ENCODE data around the gene EPB42.
"Not testable (repeated sequence)": the region's sequence is repeated elsewhere in the genome, so short reads cannot be mapped to it uniquely, and the experiment has no call there.

Gene EPB42

DNA sequence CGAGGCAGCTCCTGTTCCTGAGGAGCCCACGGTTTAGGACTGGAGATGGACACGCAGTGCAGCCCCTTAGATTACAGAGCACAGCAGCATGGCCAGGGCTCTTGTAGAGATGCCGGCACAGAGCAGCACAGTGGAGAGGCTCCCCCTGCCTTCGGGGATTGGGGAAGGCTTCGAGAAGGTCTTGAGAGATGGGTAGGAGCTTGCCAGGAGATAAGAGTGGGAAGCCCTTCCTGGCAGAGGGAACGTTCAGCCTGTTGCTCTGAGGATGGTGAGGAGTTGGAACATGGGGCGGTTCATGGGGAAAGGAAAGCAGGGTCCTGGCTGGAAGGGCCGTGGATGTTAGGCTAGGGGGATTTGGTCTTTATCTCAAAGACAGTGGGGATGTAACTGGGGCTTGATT is 10.0 kb downstream of the EPB42 start:
- no peak for DNase-seq

DNA sequence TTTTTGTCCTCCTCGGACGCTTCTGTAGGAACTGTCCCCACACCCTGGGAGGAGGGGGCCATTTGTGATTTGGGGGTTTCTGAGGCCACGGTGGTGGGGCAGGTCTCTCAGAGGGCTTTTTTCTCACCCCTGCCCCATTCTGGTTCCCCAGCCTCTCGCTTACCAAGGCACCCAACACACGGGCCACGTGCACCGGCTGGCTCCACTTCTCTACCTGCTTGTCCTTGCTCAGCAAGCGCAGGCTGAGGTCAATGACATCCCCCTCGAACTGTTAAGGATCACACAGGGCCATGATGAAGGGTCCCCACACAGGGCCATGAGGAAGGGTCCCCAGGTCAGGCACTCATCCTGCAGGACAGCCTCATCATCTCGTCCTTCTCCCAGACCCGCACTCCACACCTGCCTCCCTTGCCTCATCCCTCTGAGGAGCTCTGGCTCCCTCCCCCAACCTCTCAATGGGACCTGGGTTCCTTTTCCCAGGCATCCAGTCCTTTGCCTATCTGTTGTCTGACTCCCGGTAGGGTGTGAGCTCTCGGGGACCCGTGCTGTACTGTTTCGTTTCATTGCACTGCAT is 10.6 kb downstream of the EPB42 start:
- DNase-seq = no peak

DNA sequence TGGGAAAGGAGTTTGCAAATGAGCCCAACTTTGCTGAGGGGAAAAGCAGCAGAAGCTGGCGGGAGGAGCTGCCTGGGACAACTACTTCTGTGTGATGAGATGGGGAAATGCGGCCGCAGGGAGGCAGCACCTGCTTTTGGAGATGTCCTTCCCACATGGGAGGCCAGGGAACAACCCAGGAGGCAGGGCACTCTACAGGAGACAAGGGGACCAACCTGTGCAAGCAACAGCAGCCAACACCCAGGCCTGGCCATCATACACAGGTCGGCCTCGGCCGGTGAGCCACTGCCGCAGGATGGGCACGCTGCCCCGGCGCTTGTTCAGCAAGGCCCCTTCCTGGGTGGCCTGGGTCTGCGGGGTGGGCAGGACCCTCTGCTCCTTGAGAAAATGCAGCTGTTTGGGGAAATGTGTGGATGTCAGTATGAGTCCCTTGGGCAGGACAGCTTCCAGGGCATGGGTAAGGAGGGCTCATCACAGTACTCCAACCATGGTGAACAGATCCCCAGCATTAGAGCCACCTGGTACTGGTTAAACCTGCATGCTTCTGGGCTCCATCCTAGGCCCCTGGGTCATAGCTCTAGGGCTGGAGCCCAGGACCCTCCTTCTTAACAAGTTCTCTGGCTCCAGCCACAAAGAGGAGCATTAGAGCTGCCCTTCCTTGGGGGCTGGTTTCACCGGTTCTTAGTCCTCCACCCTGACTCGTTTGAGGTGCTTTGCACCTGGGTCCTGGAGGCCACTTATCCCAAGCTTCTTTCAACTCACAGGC is 11.6 kb downstream of the EPB42 start:
- no peak for DNase-seq

DNA sequence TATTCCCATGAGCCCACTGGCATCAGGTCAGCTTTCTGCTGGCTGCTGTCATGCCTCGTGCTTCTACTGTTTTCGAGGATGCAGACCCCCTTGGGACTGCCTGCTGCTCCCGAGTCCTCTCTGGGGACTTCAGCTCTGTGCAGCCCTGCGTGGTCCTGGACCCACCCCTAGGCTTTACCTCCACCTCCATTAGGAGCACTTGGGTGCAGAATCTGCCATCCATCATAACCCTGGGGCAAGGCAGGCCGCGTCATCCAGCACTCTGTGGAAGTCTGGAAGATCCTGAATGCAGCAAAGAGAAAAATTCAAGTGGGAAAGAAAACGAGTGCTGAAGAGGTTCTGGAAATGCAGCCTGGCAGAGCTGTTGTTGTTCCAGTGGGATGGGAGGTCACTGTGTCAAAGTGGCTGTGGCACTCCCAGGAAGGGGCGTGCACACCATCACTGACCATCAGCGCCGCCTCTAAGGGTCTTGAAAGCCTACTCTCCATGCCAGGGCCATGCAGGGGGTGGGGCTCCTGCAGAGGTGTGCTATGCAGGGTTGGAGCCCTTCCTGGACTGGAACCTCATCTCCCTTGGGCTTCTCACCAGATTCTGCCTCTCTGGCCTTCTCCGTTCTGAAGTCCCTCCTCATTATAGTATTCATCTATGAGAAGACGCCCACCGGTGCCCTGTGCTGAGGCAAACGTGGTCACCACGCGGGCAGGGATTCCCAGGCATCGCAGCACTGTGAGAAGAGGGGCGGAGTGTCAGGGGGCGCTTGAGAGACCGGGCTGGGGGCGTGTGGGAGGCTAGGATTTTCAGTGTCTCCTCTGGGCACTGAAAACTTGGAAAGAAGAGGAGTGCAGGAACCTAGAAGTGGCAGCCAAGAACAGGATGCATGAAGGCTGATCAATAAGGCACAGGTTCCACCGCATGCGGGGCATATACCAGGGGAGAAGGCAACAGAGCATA is 12.5 kb downstream of the EPB42 start:
- DNase-seq = no peak

DNA sequence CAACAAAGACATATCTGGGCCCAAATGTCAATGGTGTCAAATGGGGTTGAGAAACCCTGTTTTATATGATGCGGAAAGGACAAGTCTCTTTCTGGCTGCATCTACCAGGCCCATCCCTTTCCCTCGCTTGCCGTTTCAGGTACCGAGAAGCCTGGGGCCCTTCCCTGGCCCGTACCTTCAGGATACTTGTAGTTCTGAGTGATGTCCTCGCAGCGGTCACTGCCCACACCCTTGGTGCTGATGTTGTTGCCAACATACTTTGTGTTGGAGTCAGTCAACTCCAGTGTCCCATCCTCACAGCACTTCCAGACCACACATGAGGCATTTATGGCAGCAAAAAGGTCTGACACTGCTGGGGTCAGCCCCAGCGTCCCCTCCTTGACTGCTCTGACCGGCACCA is 13.8 kb downstream of the EPB42 start:
- DNase-seq = no peak

DNA sequence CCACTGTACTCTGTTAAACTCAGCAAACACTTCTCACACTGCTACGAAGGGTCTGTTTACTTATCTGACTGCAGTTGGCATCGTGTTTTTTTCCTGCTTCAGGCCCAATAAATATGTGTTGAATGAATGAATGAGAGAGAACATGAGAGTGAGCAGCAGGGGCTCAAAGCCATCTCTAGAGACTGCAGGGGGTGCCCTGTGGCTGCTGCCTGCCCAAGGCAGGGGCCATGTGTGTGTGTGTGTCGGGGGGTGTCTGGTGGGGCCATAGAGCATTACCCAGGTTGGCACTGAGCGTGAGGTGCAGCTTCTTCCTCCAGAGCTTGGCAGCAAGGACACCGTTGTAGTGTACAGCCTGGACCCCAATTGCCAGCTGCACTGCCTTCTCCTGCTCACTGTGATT is 14.8 kb downstream of the EPB42 start:
- DNase-seq = no peak

DNA sequence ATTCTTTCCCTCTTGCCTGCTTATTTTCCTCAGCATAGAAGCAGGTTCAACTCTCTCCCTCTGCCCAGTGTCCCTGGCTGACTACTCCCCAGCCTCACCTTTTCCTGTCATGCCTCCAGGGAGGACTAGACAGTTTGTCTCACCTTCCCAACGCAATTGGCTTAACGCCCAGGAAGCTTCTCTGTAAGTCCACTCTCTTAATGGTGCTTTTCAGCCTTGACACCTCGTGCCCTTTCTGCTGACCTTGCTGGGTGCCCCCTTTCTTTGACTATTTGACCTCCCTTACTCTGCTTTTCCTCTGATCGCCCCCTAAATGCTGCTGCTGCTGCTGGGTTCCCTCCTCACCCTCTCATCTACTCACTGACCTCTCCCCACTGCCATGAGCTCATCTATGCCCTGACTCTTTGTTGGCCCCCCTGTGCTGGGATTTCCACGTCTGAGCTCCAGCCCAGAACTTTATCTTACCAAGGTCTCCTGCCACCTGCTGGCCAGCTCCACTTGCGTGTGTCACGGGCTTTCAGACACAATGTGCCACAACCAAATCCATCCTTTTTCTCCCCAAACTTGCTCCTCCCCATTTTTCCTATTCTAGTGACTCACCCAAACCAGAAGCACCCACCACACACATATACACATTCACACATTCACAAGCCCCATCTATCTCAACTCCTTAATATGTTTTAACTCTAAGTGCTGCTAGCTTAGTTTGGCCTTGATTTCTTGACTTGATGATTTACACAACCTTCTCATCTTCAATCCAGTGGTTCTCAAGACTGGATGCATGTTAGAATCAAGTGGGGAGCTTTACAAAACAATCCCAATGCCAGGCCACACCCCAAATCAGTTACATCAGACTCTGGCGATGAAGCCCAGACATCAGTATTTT is 16.6 kb downstream of the EPB42 start:
- peak; percentile 47 for DNase-seq

DNA sequence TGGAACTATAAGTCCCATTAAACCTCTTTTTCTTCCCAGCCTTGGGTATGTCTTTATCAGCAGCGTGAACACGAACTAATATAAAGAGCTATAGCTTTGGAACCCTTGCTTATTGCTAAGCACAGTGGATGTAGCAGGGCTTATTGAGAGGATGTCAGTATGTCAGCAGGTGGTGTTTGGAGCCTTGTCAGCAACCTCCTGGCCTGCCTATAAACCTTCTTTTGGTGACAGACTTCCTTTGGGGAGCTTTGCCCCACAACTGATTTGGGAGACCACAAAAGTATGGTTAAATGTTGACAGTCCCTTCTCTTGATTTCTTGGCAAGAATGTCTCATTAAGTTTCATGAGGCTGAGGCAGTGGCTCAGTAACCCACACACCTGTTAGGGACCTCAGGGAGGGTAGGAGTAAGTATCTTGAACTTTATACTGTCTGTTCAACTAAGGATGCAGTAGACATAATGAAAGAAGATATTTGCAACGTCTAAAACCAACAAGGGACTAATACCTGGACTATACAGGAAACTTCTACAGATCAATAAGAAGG is 20.8 kb downstream of the EPB42 start:
- no peak for DNase-seq

DNA sequence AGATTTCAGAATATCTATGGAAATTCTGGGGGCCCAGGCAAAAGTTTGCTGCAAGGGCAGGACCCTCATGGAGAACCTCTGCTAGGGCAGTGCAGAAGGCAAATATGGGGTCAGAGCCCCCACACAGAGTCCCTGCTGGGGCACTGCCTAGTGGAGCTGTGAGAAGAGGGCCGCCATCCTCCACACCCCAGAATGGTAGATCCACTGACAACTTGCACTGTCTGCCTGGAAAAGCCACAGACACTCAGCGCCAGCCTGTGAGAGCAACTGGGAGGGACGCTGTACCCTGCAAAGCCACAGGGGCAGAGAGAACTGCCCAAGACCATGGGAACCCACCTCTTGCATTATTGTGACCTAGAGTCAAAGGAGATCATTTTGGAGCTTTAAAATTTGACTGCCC is 21.8 kb downstream of the EPB42 start:
- no peak for DNase-seq

DNA sequence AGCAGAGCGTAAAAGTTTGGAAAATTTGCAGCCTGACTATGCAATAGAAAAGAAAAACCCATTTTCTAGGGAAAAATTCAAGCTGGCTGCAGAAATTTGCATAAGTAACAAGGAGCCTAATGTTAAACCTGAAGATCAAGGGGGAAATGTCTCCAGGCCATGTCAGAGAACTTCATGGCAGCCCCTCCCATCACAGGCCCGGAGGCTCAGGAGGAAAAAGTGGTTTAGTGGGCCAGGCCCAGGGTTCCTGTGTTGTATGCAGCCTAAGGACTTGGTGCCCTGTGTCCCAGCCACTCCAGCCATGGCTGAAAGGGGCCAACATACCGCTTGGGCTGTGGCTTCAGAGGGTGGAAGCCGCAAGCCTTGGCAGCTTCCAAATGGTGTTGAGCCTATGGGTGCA is 22.3 kb downstream of the EPB42 start:
- not testable (repeated sequence) for DNase-seq

DNA sequence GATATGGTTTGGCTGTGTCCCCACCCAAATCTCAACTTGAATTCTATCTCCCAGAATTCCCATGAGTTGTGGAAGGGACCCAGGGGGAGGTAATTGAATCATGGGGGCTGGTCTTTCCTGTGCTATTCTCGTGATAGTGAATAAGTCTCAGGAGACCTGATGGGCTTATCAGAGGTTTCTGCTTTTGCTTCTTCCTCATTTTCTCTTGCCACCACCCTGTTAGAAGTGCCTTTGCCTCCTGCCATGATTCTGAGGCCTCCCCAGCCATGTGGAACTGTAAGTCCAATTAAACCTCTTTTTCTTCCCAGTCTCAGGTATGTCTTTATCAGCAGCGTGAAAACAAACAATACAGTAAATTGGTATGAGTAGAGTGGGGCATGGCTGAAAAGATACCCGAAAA is 23.0 kb downstream of the EPB42 start:
- not testable (repeated sequence) for DNase-seq

DNA sequence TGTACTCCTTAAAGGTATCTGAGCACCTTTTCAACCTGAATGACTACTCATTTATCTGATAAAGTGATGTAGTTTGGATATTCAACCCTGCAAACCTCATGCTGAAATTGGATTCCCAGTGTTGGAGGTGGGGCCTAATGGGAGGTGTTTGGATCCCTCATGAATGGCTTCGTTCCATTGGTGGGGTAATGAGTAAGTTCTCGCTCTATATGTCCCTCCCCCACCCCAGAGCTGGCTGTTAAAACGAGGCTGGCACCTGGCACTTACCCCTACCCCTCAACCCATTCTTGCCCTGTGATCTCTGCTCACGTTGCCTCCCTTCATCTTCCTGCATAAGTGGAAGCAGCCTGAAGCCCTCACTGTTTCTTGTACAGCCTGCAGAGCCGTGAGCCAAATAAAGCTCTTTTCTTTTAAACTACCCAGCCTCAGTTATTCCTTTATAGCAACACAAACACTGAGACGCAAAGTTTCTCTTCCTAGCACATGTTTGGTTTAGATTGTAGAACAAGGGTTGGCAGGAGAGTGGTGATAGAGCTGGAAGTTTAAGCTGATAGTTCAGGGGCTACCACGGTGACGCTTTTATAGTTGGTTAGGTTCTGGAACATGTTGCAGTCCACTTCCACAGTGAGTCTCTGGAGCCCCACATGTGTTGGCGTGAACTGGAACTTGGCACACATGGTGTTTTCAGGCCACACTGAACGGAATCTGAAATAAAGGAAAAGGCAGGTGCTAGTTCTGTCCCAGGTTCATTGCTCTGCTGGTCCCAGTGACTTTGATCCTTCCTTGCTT is 23.9 kb downstream of the EPB42 start:
- no peak for DNase-seq

DNA sequence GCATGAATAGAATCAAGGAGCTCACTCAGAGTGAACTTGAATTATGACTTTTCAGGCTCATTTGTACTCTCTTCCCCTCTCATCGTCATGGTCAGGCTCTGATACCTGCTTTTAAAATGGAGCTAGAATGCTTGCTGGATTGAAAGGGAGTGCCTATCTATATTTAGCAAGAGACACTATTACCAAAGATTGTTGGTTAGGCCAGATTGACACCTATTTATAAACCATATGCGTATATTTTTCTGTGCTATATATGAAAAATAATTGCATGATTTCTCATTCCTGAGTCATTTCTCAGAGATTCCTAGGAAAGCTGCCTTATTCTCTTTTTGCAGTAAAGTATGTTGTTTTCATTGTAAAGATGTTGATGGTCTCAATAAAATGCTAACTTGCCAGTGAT is 26.0 kb downstream of the EPB42 start:
- DNase-seq = no peak

DNA sequence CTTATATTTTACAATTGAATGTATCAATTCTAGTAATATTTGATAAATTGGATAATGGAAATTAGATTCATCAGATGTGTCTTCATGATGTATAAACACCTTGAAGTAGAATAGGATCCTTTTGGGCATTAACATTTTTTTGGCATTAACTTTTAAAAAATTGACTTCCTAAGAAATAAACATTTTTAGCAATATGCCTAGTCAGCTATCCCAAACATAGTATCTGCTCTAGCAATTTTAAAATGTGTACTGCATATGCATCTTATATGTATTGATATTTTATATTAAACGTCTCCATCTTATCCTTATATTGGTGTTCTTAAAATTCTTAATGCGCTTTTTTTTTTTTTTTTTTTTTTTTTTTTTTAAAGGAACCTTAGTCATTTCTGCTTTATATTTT is 27.1 kb downstream of the EPB42 start:
- no peak for DNase-seq

DNA sequence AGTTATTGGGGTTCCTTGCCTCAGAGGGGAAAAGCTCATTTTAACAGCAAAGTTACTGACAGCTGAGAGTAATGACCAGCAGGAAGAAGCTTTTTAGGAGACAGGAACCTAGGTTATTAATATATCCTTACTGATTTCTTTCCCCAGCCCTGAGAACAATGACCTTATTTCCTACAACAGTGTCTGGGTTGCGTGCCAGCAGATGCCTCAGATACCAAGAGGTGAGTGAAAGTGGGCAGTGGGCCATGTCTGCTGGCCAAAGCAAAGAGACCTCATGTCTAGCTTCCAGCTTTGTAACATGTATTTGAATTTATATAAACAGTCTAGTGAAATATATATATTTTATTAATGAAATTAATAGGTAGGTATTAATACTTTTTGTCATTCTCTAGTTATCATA is 30.6 kb downstream of the EPB42 start:
- DNase-seq = no peak

DNA sequence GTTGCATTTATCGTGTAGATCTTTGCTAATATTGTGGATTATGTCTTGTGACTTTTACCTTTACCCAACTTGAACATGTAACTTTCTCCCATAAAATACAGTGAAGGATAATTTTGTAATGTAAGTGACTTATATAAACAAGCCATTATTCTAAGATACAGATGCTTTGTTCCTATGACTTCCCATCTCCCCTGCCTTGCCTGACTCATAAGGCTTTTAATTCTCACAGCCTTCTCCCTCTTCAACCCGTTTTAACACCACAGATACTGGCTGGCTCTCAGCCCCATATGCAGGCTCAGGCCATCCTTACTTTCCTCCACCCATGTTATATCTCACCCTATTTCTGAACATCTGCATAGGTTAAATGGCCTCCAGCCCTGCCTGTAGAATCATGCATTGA is 31.5 kb downstream of the EPB42 start:
- no peak for DNase-seq

DNA sequence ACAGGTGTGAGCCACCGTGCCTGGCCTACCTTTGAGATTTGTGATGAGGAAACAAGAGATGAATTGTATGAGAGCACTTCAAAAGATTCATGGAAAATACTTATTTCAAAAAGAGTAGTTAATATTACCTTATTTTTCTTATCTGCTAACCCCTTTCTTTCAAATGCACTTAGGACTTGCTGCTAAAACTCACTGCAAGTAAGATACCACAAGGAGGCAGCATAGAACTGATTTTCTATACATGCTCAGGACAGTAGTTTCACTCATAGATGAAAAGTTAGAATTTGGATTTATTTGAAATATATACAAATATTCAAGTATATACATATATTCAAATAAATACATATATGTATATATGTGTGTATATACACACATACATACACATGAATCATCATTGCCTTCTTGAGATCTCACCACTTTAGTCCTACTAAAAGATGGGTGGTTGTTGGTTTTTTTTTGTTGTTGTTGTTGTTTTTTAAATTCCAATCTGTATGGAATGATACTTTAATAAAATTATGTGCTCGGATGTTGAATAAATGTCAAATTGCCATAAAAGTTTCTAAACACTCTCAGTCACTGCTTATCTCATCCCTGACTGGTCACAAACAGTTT is 33.2 kb downstream of the EPB42 start:
- DNase-seq = peak; percentile 65

DNA sequence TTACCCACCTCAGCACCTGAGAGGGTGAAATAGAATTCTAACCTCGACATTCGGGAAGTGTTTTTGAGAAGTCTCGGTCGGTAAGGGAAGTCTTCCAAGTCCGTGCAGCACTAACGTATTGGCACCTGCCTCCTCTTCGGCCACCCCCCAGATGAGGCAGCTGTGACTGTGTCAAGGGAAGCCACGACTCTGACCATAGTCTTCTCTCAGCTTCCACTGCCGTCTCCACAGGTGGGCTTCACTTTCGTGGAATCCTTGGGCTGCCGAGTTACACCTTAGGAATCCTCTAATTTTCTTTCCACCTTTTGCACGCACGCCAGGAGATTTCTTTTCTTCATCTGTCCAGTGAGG is 34.8 kb downstream of the EPB42 start:
- no peak for DNase-seq

DNA sequence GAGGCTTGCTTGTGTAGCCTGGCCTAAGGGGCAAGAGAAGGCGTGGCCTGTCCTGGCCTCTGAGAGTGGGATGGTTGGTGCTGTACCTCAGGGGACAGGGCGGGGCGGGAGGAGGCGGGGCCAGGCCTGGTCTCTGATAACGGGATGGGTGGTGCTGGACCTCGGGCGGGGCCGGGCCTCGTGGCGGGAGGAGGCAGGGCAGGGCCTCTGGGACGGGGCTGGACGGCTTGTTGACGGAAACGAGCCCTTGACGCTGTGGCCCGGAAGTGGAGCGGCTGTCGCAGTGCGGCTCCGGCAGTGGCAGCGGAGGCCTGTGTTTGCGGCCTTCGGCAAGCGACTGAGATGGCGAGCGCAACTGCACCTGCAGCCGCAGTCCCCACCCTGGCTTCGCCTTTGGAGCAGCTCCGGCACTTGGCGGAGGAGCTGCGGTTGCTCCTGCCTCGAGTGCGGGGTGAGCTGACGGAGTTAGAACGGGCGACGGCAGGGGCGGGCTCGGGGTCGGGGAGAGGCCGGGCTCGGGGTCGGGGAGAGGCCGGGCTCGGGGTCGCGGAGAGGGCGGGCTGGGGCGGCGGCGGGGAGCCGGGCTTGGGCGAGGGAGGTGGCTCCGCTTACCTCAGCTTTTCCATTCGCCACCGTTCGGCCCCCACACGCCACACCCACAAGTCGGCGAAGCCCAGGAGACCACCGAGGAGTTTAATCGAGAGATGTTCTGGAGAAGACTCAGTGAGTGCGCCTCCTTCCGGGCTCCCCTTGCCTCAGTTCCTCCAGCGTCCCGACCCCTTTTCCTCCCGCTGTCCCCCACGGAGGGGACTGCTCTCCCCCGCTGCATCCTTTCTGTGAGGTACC is 35.4 kb downstream of the EPB42 start, which contains the start of gene CCNDBP1:
TSS of gene CCNDBP1 (plus strand) at position 247 of the 846 bp plus-strand sequence. CDS start at position 343, 96 bp downstream.
- peak; percentile 94 for DNase-seq

All from suppressor macrophage treated with lipopolysaccharide for 4 hours (primary cell).